Stomach (tissue), 4 donors: ENCODE measurements around the gene MISP3.

Experiments
- EP300 ChIP-seq: sonication (generic); formaldehyde crosslinking; IDR thresholded peaks from one replicate; pipeline ENCODE4 v1.6.1; 2017; ENCODE audit warnings: antibody characterized with exemption
- POLR2A ChIP-seq, 4 donors: fragments of 450-650 bp; IDR thresholded peaks; one replicate each; pipeline ENCODE4 v1.6.1; 2016; ENCODE audit warnings: antibody characterized with exemption in 4 of 4, control low read depth in 2 of 4, mild to moderate bottlenecking in 1 of 4, moderate library complexity in 1 of 4
- TF ChIP-seq, protein P1 (sequence below), 7 experiments: fragments of 450-650 bp in 4 of 7; fragments of 200-600 bp in 3 of 7; sonication (generic) in 3 of 7; IDR thresholded peaks; one replicate each; pipeline ENCODE4 v1.5.1; 2016 to 2019; ENCODE audit warnings: antibody characterized with exemption in 7 of 7, control low read depth in 2 of 7, mild to moderate bottlenecking in 1 of 7

DNA sequence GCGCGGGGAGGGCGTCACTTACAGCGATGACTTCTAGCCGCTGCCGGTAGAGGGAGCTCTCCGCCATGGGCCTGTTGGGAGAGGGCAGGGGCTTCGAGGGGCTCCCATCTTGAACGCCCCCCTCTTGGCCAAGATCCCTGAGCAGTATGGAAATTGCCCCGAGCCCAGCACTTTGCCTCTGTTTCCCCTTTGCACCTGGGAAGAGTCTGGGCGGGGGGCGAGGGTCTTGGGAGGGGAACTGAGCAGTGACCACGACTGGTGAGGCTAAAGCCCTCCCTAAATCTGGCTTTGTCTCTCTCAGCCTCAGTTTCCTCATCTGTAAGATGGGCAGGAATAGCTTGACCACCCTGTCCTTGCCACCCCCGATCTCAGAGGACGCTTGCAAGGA lies 13.5 kb upstream of the MISP3 start:
- TF ChIP-seq, protein P1, sequence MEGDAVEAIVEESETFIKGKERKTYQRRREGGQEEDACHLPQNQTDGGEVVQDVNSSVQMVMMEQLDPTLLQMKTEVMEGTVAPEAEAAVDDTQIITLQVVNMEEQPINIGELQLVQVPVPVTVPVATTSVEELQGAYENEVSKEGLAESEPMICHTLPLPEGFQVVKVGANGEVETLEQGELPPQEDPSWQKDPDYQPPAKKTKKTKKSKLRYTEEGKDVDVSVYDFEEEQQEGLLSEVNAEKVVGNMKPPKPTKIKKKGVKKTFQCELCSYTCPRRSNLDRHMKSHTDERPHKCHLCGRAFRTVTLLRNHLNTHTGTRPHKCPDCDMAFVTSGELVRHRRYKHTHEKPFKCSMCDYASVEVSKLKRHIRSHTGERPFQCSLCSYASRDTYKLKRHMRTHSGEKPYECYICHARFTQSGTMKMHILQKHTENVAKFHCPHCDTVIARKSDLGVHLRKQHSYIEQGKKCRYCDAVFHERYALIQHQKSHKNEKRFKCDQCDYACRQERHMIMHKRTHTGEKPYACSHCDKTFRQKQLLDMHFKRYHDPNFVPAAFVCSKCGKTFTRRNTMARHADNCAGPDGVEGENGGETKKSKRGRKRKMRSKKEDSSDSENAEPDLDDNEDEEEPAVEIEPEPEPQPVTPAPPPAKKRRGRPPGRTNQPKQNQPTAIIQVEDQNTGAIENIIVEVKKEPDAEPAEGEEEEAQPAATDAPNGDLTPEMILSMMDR (IDR thresholded peaks at IDR 0.05) = peak in 5 of 7 experiments; percentile 16 to 66 (median 45)
- no peak for TF ChIP-seq EP300
- no peak for TF ChIP-seq POLR2A (IDR thresholded peaks at IDR 0.05)
